ENCODE measurements around the gene STRADA.
A peak's percentile ranks its signal among the peaks of the same experiment; 100 is the strongest.
"Not testable (repeated sequence)": the region's sequence is repeated elsewhere in the genome, so short reads cannot be mapped to it uniquely, and the experiment has no call there.

The STRADA gene

GRCh38 chr17:63735691-63736090 lies 5.9 kb downstream of the STRADA start:
- in situ Hi-C loops (cut with HindIII; ENCODE audit: low sequenced_read_pairs): no loop called here
- no peak overlapping the region for H3K4me3 ChIP-seq (ENCODE audit: low read depth, low read length)
- TF ChIP-seq CTCF (IDR thresholded peaks at IDR 0.05; ENCODE audit: low read depth, low read length): no peak
- no peak for DNase-seq (ENCODE audit: low read depth, low spot score)

GRCh38 chr17:63722403-63722802 lies 19.2 kb downstream of the STRADA start:
- in situ Hi-C loops (cut with HindIII; ENCODE audit: low sequenced_read_pairs): no loop called here
- no peak for TF ChIP-seq CTCF (IDR thresholded peaks at IDR 0.05; ENCODE audit: low read depth, low read length)
- no peak for DNase-seq (ENCODE audit: low read depth, low spot score)
- H3K4me3 ChIP-seq (ENCODE audit: low read depth, low read length): no peak overlapping the region

- DNase-seq (ENCODE audit: low read depth, low spot score); H3K4me3 ChIP-seq (ENCODE audit: low read depth, low read length); in situ Hi-C loops (cut with HindIII; ENCODE audit: low sequenced_read_pairs): not testable (repeated sequence)
These were observed 21.4 kb downstream of the STRADA start for GRCh38 chr17:63720194-63720593.

- H3K4me3 ChIP-seq (ENCODE audit: low read depth, low read length): no peak overlapping the region
- DNase-seq (ENCODE audit: low read depth, low spot score): peak; percentile 25
- in situ Hi-C loops (cut with HindIII; ENCODE audit: low sequenced_read_pairs): no loop called here
- TF ChIP-seq CTCF (IDR thresholded peaks at IDR 0.05; ENCODE audit: low read depth, low read length): no peak
These were observed 22.6 kb downstream of the STRADA start for GRCh38 chr17:63718988-63719387.

GRCh38 chr17:63716426-63716825 lies 25.2 kb downstream of the STRADA start:
- no peak for DNase-seq (ENCODE audit: low read depth, low spot score)
- no peak for TF ChIP-seq CTCF (IDR thresholded peaks at IDR 0.05; ENCODE audit: low read depth, low read length)
- H3K4me3 ChIP-seq (ENCODE audit: low read depth, low read length): no peak overlapping the region
- in situ Hi-C loops (cut with HindIII; ENCODE audit: low sequenced_read_pairs): no loop called here

- in situ Hi-C loops (cut with HindIII; ENCODE audit: low sequenced_read_pairs): no loop called here
- no peak overlapping the region for H3K4me3 ChIP-seq (ENCODE audit: low read depth, low read length)
- TF ChIP-seq CTCF (IDR thresholded peaks at IDR 0.05; ENCODE audit: low read depth, low read length): no peak
- no peak for DNase-seq (ENCODE audit: low read depth, low spot score)
These were observed 26.9 kb downstream of the STRADA start for GRCh38 chr17:63714550-63715277.

GRCh38 chr17:63709110-63709509 lies 32.5 kb downstream of the STRADA start:
- DNase-seq (ENCODE audit: low read depth, low spot score): no peak
- TF ChIP-seq CTCF (IDR thresholded peaks at IDR 0.05; ENCODE audit: low read depth, low read length): no peak
- H3K4me3 ChIP-seq (ENCODE audit: low read depth, low read length): no peak overlapping the region
- in situ Hi-C loops (cut with HindIII; ENCODE audit: low sequenced_read_pairs): no loop called here

Data from astrocyte of the spinal cord (primary cell).